Skeletal muscle tissue (tissue), 4 donors: ENCODE data around the gene PANK1. TPM values are rescaled to one million over a fixed set of nuclear protein-coding genes. Genes with fewer than 3 reads are reported as not detected.

Experiments
- H3K27ac ChIP-seq: one replicate; pipeline ENCODE4 v1.7.0; 2013; ENCODE audit warnings: mild to moderate bottlenecking, low read depth, low read length, inconsistent platforms
- H3K27me3 ChIP-seq, 3 donors: one replicate each; pipeline ENCODE4 v1.7.0; 2013; ENCODE audit warnings: low read length in 3 of 3; ENCODE audit not compliant: control insufficient read depth in 3 of 3, insufficient read depth in 3 of 3
- H3K36me3 ChIP-seq, 3 donors: one replicate each; pipeline ENCODE4 v1.7.0; 2013; ENCODE audit warnings: low read length in 3 of 3; ENCODE audit not compliant: control insufficient read depth in 3 of 3, insufficient read depth in 3 of 3
- H3K4me1 ChIP-seq, 3 donors: one replicate each; pipeline ENCODE4 v1.7.0; 2013; ENCODE audit warnings: low read length in 3 of 3, mild to moderate bottlenecking in 3 of 3; ENCODE audit not compliant: control insufficient read depth in 3 of 3, insufficient read depth in 3 of 3
- H3K4me3 ChIP-seq, 3 donors: one replicate each; pipeline ENCODE4 v1.7.0; 2013; ENCODE audit warnings: low read length in 3 of 3
- H3K9ac ChIP-seq, 3 donors: one replicate each; pipeline ENCODE4 v1.7.0; 2013; ENCODE audit warnings: low read length in 3 of 3, mild to moderate bottlenecking in 3 of 3, moderate library complexity in 2 of 3, low read depth in 1 of 3
- H3K9me3 ChIP-seq, 3 donors: one replicate each; pipeline ENCODE4 v1.7.0; 2013; ENCODE audit warnings: low read length in 3 of 3; ENCODE audit not compliant: control insufficient read depth in 3 of 3
- total RNA-seq: library from RNA; depleted of rRNA; stranded (reverse); fragments of >200 nt; gene quantifications from one replicate; pipeline ENCODE4 v1.2.3, GENCODE V29; 2014
- donor health status: Osteomylitis.

PANK1 gene
- 17.7 TPM for total RNA-seq

DNA sequence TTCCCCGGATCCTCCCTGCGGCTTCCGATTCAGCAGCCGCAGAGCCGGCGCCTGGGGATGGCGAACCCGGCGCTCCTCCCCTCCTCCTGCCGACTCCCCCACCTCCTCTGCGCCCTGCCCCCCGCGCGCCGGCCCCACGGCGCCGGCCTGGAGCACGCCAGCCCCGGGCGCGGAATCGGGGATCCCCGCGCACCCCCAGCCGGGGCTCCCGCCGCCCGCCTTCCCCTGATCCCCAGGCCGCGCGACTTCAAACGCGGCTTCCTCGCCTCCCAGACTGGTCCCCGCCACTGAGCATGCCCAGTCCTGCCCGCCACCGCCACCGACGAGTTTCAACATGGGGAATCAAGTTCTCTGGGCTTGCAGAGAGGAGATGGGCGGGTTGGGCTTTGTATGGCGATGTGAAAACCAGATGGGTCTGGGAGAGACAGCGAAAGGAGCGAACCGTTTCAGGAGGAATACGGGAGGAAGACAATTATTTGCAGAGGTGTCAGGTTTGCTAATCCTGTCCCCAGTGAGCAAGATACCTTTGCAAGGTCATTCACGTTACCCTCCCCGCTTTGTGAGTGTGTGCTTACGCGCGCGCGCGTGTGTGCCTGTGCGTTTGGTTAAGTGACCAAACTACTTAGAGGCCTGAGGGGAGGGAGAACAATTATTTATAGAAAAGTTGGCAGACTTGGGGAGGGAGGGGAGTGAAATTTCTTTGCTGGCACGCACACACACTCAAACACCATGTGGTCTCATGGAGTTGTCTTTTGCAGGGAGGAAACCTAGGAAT is at the start of gene PANK1:
TSS of gene PANK1 (minus strand) at position 276 of the 775 bp plus-strand sequence. CDS start 351 bp downstream, outside the sequence.
- no peaks in the 10 kb centered on the region for H3K9me3 ChIP-seq
- peaks cover 24 to 37% (median 34%) of the 10 kb centered on the region in 3 donors for H3K4me1 ChIP-seq
- no peaks in the 10 kb centered on the region for H3K36me3 ChIP-seq
- peak within 1 kb of the TSS; percentile 79 to 94 (median 89) for H3K9ac ChIP-seq
- H3K27ac ChIP-seq, result peak within 1 kb of the TSS; percentile 88
- peak within 1 kb of the TSS; percentile 82 to 91 (median 88) for H3K4me3 ChIP-seq
- H3K27me3 ChIP-seq, result no peaks in the 10 kb centered on the region

DNA sequence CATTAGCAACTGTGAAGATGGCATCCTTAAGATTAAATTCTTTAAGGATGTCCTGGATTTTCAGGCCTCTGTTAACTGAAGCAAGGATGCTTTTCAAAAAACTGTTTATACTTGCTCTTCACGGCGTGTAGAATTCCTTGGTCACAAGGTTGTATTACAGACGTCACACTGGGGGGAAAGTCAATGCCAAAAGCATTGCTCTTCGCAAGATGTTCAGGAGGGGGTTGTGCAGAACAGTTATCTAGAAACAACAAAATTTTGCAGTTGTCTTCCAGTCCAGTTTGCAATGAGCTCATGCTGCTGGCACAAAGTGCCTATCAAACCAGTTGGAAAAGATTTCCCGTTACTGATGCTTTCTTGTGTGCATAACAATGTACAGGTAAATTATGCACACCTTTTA is 48.1 kb upstream of the PANK1 start:
- H3K9me3 ChIP-seq, result no peaks in the 10 kb centered on the region
- H3K27me3 ChIP-seq, result no peaks in the 10 kb centered on the region
- no peak overlapping the region for H3K4me3 ChIP-seq
- H3K9ac ChIP-seq, result no peak overlapping the region
- H3K27ac ChIP-seq, result no peak overlapping the region
- no peaks in the 10 kb centered on the region for H3K4me1 ChIP-seq
- H3K36me3 ChIP-seq, result peaks cover 0 to 2% (median 0%) of the 10 kb centered on the region in 3 donors

DNA sequence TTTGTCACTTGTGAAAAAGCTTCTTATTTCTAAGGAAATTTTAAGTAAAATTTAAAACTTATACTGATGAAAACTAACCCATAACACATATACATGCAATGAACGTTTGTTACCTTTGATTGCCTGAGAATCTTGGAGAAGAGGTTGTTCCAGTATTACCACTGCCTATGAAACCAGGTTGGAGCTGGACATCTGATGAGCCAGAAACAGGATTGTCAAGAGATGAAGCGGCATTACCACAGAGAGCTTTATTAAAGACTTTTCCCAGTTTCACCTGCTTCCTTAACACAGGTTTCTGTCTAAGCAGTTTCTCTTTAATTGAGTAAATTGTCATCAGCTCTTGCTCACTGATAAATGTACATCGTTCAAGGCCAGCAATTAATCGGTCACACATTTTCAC is 47.4 kb upstream of the PANK1 start:
- no peaks in the 10 kb centered on the region for H3K27me3 ChIP-seq
- no peak overlapping the region for H3K27ac ChIP-seq
- peaks cover 0 to 2% (median 0%) of the 10 kb centered on the region in 3 donors for H3K36me3 ChIP-seq

DNA sequence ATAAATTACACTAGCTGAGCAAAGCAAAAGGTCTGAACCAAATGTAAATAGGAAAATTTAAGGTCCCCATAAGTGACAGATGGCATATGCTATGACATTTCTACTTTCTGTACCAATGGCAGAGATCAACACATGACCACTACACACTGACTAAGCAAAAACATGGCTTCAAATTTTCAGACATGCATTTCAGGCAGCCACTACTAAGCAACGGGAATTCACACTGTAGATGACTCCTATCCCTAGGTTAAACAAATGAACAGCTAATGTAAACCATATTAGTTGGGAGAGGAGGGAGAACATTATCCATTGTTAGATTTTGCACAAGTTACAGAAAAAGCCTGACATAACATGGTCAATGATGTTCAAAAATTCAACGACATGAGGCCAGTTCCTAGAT is 45.0 kb upstream of the PANK1 start:
- no peaks in the 10 kb centered on the region for H3K4me1 ChIP-seq
- H3K4me3 ChIP-seq, result no peak overlapping the region
- no peaks in the 10 kb centered on the region for H3K9me3 ChIP-seq
- peaks cover 0 to 2% (median 0%) of the 10 kb centered on the region in 3 donors for H3K36me3 ChIP-seq
- H3K27me3 ChIP-seq, result no peaks in the 10 kb centered on the region
- no peak overlapping the region for H3K9ac ChIP-seq
- H3K27ac ChIP-seq, result no peak overlapping the region

More for the DNA sequence above, 47.4 kb upstream of the PANK1 start:
- no peak overlapping the region for H3K4me3 ChIP-seq
- H3K9ac ChIP-seq, result no peak overlapping the region
- H3K9me3 ChIP-seq, result no peaks in the 10 kb centered on the region
- no peaks in the 10 kb centered on the region for H3K4me1 ChIP-seq

DNA sequence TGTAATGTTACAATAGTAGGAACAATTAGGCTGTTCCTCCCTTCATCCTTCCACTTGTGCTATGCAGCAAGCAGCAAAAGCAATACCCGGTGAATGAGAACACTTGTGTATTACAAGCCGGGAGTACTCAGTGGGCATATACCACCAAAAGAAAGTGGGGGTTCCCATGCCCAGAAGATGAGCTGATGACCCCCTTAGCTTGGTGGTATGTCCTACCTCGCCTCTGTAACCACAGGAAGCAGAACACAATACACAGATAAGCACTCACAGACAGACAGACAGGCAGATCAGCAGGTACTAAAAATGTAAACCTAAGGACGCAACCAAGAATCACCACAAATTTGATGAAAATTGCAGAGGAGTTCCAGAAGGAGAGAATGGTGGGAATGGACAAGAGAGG is 40.9 kb upstream of the PANK1 start:
- H3K4me1 ChIP-seq, result no peaks in the 10 kb centered on the region
- H3K36me3 ChIP-seq, result peaks cover 0 to 2% (median 0%) of the 10 kb centered on the region in 3 donors
- H3K9ac ChIP-seq, result no peak overlapping the region
- H3K4me3 ChIP-seq, result no peak overlapping the region
- no peaks in the 10 kb centered on the region for H3K9me3 ChIP-seq
- H3K27me3 ChIP-seq, result no peaks in the 10 kb centered on the region
- H3K27ac ChIP-seq, result no peak overlapping the region

DNA sequence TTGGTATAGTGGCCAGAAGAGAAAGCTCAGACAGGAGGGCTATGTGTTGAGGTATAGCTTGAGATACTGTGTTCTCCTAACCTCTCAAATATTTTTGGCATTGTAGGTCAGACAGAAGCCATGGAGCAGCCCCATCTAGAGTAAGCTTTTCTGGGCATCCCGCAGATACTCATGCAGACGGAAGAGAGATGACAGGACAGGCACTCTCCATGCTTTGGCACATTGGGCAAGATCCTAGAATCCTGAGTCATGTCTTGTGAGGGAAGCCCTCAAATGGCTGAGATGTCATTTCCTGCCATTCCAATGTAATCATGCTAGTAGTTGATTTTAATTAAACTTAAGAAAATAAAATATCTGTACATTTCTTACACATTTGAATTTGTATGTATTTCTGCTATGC is 39.6 kb upstream of the PANK1 start:
- no peak overlapping the region for H3K4me3 ChIP-seq
- H3K9me3 ChIP-seq, result no peaks in the 10 kb centered on the region
- H3K27me3 ChIP-seq, result no peaks in the 10 kb centered on the region
- H3K4me1 ChIP-seq, result no peaks in the 10 kb centered on the region
- H3K36me3 ChIP-seq, result no peaks in the 10 kb centered on the region
- H3K9ac ChIP-seq, result no peak overlapping the region
- H3K27ac ChIP-seq, result no peak overlapping the region

DNA sequence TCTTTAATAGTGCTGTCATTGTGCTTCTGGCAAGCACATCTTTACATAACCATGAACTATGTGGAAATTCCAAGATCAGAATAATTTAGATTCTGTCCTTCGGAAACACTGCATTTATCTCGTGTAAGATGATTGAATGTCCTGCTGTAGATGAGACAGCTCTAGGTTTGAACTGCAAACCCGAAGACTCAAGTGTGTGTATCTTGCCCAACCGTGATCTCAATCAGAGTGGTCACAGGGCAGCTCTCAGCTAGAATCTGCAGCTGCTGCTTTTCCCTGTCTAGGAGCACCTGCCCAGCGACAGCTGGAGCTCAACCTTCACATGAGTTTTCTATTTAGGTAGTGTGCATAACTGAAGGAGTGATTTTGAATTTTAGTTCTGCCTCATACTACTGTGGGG is 38.8 kb upstream of the PANK1 start:
- Histone ChIP-seq H3K27ac (no peak overlapping the region), H3K9me3 (no peaks in the 10 kb centered on the region)

DNA sequence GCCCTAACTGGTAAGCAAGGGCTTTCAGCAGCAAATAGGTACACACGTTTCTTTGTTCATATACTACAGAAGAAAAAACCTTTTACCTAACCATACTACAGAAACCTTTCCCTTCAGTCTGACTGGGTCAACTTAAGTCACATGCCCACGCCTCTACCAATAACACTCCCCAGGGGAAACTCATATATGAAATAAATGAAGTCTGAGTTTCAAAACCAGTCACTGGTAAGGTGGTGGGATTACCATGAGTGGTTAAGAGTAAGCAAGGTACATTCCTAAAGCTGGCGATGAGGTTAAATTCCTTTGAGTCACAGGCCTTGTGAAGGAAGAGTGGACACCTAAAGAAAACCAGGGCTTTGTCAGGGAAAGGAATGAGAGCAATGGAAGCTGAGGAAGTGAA is 34.9 kb upstream of the PANK1 start:
- no peak overlapping the region for H3K4me3 ChIP-seq
- no peak overlapping the region for H3K9ac ChIP-seq
- H3K4me1 ChIP-seq, result no peaks in the 10 kb centered on the region
- H3K27me3 ChIP-seq, result no peaks in the 10 kb centered on the region
- H3K27ac ChIP-seq, result no peak overlapping the region
- no peaks in the 10 kb centered on the region for H3K36me3 ChIP-seq
- H3K9me3 ChIP-seq, result no peaks in the 10 kb centered on the region

More for the DNA sequence above, 38.8 kb upstream of the PANK1 start:
- Histone ChIP-seq H3K36me3 (no peaks in the 10 kb centered on the region), H3K9ac (no peak overlapping the region), H3K27me3 (no peaks in the 10 kb centered on the region), H3K4me1 (no peaks in the 10 kb centered on the region), H3K4me3 (no peak overlapping the region)

DNA sequence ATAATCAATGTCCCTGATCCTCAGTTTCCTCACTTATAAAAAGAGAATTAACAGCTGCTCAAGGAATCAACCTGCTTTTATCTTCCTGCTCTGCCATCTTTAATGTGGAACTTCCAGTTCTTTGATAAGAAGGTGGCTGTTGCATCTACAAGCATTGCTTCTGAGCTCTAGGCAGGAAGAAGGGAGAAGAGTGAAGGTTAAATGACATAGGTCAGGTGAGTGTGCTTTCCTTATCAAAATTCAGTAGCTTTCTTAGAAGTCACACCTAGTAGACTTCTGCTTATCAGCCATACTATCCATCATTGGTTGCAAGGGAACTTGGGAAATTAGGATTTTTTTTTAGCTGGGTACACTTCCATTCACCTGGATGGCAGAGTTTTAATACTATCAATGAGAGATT is 32.3 kb upstream of the PANK1 start:
- H3K4me1 ChIP-seq, result no peaks in the 10 kb centered on the region
- H3K9me3 ChIP-seq, result no peaks in the 10 kb centered on the region
- H3K4me3 ChIP-seq, result no peak overlapping the region
- no peaks in the 10 kb centered on the region for H3K36me3 ChIP-seq
- no peak overlapping the region for H3K27ac ChIP-seq
- H3K9ac ChIP-seq, result no peak overlapping the region
- no peaks in the 10 kb centered on the region for H3K27me3 ChIP-seq

DNA sequence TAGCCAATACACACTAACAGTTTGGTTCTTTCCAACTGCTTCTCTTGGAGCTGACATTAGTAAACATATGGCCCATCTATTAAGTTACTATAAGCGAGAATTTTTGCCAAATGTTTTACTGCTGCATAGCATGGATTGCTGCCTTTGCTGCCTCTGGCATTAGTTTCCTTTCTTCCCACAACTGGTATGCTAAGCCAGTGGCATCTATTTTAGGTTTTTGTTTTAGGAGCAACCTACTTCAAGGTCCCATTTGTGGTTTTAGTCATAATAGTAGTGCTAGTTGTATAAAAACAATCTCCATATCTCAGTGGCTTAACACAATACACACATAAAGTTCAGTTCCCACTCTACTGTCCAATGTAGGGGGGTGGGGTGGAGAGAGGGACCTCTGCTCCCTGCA is 25.9 kb upstream of the PANK1 start:
- no peak overlapping the region for H3K27ac ChIP-seq
- H3K9ac ChIP-seq, result no peak overlapping the region
- no peaks in the 10 kb centered on the region for H3K9me3 ChIP-seq
- H3K36me3 ChIP-seq, result no peaks in the 10 kb centered on the region
- H3K4me1 ChIP-seq, result peaks cover 0 to 4% (median 0%) of the 10 kb centered on the region in 3 donors
- no peaks in the 10 kb centered on the region for H3K27me3 ChIP-seq
- no peak overlapping the region for H3K4me3 ChIP-seq
